Progenitor cell of endocrine pancreas (in vitro differentiated cells): ENCODE data around the gene PCMTD2. TPM values are rescaled to one million over a fixed set of nuclear protein-coding genes. Genes with fewer than 3 reads are reported as not detected.

Experiments
- DNase-seq: peaks from one replicate; pipeline ENCODE4 v3.0.0; 2021; ENCODE audit warnings: low spot score; ENCODE audit not compliant: unreplicated experiment
- H3K27ac Mint-ChIP-seq: 2 replicates; pipeline ENCODE4 v1.8.0; 2021; ENCODE audit warnings: mild to moderate bottlenecking, moderate library complexity, mixed read lengths
- H3K27me3 Mint-ChIP-seq: 2 replicates; pipeline ENCODE4 v1.8.0; 2021; ENCODE audit warnings: mixed read lengths
- H3K36me3 Mint-ChIP-seq: 2 replicates; pipeline ENCODE4 v1.8.0; 2022; ENCODE audit warnings: mixed read lengths; ENCODE audit not compliant: insufficient read depth
- H3K4me1 Mint-ChIP-seq: 2 replicates; pipeline ENCODE4 v1.8.0; 2021; ENCODE audit warnings: low read depth, mixed read lengths
- H3K4me3 Mint-ChIP-seq: 2 replicates; pipeline ENCODE4 v1.8.0; 2021; ENCODE audit warnings: low read depth, mild to moderate bottlenecking, moderate library complexity, mixed read lengths
- H3K9me3 Mint-ChIP-seq: 2 replicates; pipeline ENCODE4 v1.8.0; 2021; ENCODE audit warnings: low read depth, mixed read lengths
- total RNA-seq: library from RNA; stranded (reverse); gene quantifications from 2 replicates; pipeline ENCODE4 v1.2.1, GENCODE V29; 2021
- TF ChIP-seq, protein P1 (sequence below): fragments of 200-600 bp; sonication (generic); IDR thresholded peaks from one replicate; pipeline ENCODE4 v1.5.0; 2021; ENCODE audit warnings: antibody characterized with exemption, mild to moderate bottlenecking; ENCODE audit not compliant: unreplicated experiment

PCMTD2 gene
- total RNA-seq, 1 donor from 2014 or later = 106 TPM

DNA sequence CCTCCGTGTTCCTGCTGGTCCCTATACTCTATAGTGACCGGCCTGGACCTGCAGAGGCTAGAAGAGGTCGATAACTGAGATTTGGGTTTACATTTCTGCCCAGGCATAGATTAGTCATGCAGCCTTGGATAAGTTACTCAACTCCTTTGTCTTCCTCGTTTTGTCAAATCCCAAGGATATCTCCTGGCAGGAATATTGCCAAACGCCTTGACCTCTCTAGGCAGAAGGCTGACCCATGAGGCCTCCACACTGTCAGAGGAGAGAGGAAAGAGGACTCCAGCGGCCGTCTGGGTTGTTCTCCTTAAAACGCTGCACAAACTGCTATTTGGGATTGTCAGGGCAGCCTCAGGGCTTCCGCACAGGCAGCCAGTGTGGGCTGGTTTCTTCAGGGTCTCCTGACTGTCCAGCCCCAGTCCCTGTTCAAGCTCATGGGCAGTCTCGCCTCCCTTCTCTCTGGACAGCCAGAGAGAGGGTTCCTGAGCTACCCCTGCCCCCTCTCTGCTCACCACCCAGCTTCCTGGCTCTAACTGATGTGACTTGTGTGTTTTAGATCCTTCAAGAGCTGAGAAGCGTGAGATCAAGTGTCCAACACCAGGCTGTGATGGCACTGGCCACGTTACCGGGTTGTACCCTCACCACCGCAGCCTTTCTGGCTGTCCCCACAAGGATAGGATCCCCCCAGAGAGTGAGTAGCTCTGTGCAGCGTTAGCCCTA lies 44.7 kb upstream of the PCMTD2 start:
- DNase-seq = no peak
- Mint-ChIP-seq H3K4me1 (peaks cover 3% of the 10 kb centered on the region), H3K4me3 (no peak overlapping the region), H3K27me3 (peaks cover 8% of the 10 kb centered on the region), H3K36me3 (no peaks in the 10 kb centered on the region), H3K9me3 (no peaks in the 10 kb centered on the region), H3K27ac (no peak overlapping the region)
- TF ChIP-seq, protein P1, sequence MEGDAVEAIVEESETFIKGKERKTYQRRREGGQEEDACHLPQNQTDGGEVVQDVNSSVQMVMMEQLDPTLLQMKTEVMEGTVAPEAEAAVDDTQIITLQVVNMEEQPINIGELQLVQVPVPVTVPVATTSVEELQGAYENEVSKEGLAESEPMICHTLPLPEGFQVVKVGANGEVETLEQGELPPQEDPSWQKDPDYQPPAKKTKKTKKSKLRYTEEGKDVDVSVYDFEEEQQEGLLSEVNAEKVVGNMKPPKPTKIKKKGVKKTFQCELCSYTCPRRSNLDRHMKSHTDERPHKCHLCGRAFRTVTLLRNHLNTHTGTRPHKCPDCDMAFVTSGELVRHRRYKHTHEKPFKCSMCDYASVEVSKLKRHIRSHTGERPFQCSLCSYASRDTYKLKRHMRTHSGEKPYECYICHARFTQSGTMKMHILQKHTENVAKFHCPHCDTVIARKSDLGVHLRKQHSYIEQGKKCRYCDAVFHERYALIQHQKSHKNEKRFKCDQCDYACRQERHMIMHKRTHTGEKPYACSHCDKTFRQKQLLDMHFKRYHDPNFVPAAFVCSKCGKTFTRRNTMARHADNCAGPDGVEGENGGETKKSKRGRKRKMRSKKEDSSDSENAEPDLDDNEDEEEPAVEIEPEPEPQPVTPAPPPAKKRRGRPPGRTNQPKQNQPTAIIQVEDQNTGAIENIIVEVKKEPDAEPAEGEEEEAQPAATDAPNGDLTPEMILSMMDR = no peak

DNA sequence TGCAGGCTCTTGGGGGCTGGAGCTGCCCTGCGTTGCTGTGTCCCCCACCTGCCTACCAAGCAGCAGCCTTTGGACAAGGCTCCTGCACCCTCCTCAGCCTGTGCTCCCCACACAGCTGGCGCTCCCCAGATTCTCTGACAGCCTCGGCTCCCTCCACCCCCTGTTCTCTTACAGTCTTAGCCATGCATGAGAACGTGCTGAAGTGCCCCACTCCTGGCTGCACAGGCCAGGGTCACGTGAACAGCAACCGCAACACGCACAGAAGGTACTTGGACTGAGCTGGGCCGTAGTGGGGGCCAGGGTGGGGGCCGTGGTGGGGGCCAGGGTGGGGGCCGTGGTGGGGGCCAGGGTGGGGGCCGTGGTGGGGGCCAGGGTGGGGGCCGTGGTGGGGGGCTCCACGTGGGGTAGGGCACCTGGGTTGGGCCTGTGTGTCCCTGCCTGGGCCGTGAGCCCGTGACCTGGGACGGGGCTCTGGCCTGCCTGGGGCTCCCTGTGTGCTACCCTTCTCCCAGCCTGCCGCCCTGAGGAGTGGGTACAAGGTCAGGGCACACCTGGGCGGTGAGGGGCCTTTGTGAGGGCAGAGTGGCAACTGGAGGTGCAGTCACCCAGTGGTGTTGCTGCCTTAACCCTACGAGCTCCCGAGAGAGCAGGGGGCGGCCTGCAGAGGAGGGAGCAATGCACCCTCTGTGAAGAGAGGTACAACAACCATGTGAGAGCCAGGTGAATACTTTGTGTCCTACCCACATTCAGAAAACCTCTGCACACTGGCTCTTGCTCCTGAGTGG lies 43.5 kb upstream of the PCMTD2 start:
- Mint-ChIP-seq H3K4me1 (peaks cover 3% of the 10 kb centered on the region), H3K4me3 (no peak overlapping the region), H3K27me3 (peaks cover 8% of the 10 kb centered on the region), H3K9me3 (no peaks in the 10 kb centered on the region), H3K36me3 (no peaks in the 10 kb centered on the region), H3K27ac (no peak overlapping the region)
- no peak for DNase-seq
- TF ChIP-seq, protein P1 = no peak

DNA sequence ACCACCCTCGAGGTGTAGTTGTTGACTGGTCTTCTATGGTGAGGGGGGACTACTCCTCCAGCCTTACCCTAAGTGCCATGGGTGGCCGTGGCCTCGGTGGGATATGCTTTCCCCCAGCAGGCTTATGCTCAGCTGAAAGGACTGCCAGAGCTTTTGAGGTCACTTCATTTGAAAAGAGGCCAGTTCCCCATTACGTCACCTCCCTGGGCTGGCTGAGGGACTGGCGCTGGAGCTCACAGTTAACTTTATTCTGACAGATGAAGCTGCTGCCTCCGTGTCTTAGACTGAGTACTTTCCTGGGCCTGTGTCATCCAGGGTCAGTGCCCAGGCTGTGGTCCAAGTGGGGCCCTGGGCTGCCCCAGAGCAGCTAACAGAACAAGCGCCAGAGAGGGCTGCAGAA lies 42.8 kb upstream of the PCMTD2 start:
- TF ChIP-seq, protein P1 = no peak
- no peaks in the 10 kb centered on the region for H3K9me3 Mint-ChIP-seq
- no peak overlapping the region for H3K27ac Mint-ChIP-seq
- peaks cover 8% of the 10 kb centered on the region for H3K27me3 Mint-ChIP-seq
- no peak for DNase-seq
- no peaks in the 10 kb centered on the region for H3K36me3 Mint-ChIP-seq
- H3K4me3 Mint-ChIP-seq = no peak overlapping the region
- peaks cover 3% of the 10 kb centered on the region for H3K4me1 Mint-ChIP-seq

DNA sequence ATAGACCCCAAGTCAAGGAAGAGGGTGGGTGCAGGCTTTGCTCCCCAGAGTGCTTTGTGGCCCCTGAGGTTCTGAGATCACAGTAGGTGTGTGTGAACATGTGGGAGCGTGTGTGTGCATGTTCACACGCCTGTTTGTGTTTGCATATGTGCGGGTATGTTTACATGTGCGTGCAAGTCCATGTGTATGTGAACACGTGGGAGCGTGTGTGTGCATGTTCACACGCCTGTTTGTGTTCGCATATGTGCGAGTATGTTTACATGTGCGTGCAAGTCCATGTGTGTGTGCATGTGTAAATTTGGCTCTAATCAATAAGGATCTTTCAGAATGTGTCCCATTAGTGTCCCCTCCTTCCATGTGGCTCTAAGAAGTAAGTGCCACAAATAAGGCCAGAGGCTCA lies 41.4 kb upstream of the PCMTD2 start:
- TF ChIP-seq, protein P1 = no peak
- Mint-ChIP-seq H3K4me3 (no peak overlapping the region), H3K27ac (no peak overlapping the region), H3K4me1 (peaks cover 3% of the 10 kb centered on the region), H3K9me3 (no peaks in the 10 kb centered on the region), H3K36me3 (no peaks in the 10 kb centered on the region), H3K27me3 (peaks cover 10% of the 10 kb centered on the region)
- DNase-seq = no peak

DNA sequence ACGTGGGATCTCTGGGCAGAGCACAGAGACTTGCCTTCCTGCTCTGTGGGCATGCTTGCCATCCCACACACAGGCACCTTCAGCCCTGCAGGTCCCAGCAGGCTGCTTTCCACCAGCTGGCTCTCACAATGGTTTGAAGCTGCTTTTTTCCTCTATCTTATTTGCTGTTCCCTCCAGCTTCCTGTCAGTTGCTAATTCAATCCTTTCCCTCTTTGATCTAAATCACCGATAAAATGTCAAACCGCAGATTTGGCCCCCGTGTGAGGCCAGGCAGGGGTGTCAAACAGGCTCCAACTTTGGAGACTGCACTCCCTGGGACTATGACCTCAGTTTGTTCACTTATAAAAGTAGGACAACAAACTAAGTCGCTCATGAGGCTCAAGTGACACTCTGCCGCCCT lies 40.6 kb upstream of the PCMTD2 start:
- Mint-ChIP-seq H3K27me3 (peaks cover 13% of the 10 kb centered on the region), H3K4me3 (no peak overlapping the region), H3K9me3 (no peaks in the 10 kb centered on the region), H3K27ac (no peak overlapping the region), H3K4me1 (peaks cover 6% of the 10 kb centered on the region), H3K36me3 (no peaks in the 10 kb centered on the region)
- DNase-seq = no peak
- TF ChIP-seq, protein P1 = no peak
